MV-4-11 (cell line): ENCODE results near the gene CPSF4L.
A peak's percentile ranks its signal among the peaks of the same experiment; 100 is the strongest.

Experiments used
- DNase-seq: peaks from one replicate; lab custom pipeline; 2025; lab: John Stamatoyannopoulos, UW

The CPSF4L gene

DNA sequence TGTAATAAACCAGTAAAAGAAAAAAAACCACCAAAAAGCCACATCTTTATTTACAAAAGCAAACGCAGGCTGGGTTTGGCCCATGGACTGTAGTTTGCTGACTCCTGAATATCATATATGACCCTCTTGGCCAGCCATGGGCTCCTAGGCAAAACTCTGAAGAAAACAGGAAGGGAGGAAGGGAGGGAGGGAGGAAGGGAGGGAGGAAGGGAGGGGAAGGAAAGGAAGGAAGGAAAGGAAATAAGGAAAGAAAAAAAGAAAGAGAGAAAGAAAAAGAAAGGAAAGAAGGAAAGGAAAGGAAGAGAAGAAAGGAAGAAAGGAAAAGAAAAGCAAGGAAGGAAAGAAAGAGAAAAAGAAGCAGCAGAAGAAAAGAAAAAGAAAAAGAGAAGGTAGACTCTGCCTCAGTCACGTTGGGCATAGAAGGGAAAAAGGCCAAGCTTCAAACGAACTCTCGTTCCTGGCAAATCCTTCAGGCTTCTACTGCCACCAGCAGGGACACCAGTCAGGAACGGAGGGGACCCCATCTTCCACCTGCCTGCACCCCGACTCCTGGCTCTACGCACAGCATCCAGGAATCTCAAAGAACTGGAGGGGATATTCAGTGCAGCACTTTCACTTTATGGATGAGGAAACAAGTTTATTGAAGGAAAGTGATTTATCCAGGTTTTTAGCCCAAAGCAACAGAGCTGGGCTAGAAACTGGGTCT lies 28.0 kb upstream of the CPSF4L start:
- no peak for DNase-seq

- no peak for DNase-seq
These were observed 27.0 kb upstream of the CPSF4L start for GRCh38 chr17:73288534-73289302.

DNA sequence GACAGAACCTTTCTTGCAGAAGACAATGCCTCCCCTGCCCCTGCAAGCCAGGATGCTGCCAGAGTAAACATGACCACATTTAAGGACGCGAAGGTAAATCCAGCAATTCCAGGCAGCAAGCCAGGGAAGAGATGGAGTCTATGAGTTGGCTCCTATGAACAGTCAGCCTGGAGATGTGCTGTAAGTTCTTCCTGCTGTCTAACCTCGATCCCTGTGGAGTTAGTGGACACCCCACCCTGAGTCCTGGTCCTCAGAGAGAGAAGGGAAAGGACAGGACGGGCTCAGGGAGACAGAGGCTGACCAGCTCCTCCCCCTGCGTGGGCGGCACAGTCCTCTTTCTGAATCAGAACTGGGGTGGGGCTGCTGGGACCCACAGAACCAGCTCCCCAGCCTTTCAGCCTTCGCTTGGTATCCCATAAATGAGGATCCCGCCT lies 25.2 kb upstream of the CPSF4L start:
- DNase-seq: no peak

- no peak for DNase-seq
These were observed 24.5 kb upstream of the CPSF4L start for GRCh38 chr17:73285916-73286862.

GRCh38 chr17:73285603-73285908 lies 23.9 kb upstream of the CPSF4L start:
- DNase-seq: no peak

DNA sequence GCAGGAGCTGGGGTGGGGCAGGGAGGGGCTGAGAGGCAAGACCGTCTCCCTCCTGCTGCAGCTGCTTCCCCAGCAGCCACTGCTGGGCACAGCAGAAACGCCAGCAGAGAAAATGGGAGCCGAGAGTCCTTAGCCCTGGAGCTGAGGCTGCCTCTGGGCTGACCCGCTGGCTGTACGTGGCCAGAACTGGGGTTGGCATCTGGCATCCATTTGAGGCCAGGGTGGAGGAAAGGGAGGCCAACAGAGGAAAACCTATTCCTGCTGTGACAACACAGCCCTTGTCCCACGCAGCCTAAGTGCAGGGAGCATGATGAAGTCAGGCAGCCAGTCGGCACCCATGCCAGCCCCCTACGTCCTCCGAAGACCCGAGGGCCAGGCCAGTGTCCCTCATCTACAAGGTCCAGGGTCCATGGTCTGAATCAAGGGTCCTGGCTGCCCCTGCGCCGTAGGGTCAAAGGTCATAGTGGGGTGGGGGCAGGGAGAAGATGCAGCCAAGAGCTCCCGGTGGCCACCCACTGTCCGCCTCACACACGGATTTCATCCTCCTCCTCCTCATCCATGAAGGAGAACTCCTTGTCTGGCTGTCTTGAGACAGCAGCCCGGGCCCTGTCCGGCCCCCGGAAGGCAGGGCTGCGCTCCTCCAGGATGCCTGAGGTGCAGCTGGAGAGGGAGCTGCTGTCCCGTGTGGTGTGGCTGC lies 23.4 kb upstream of the CPSF4L start:
- DNase-seq: no peak

GRCh38 chr17:73284354-73284753 lies 22.7 kb upstream of the CPSF4L start:
- no peak for DNase-seq

GRCh38 chr17:73283841-73284282 lies 22.2 kb upstream of the CPSF4L start:
- peak; percentile 35 for DNase-seq

- DNase-seq: no peak
These were observed 21.6 kb upstream of the CPSF4L start for GRCh38 chr17:73283250-73283649.

- no peak for DNase-seq
These were observed 20.9 kb upstream of the CPSF4L start for GRCh38 chr17:73282629-73283028.

GRCh38 chr17:73281928-73282327 lies 20.2 kb upstream of the CPSF4L start:
- no peak for DNase-seq

DNA sequence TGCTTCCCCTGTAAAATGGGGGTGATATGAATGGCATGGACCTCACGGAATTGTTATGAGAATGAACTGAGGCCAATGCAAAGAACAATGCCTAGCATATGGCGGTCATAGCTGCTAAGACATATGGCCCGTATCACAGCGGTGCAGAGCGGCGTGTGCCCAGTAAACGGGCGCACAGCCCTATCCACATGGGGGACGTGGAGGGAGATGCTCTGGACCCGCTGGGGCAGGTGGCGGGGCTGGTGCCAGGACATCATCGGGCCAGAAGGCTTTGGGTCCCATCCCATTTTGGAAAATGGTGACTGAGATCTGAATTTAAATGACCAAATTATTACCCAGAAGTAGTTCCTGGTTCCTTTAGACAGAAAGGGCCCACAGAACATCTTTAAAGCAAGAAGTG lies 18.5 kb upstream of the CPSF4L start:
- no peak for DNase-seq

- no peak for DNase-seq
These were observed 18.0 kb upstream of the CPSF4L start for GRCh38 chr17:73279704-73280103.

DNA sequence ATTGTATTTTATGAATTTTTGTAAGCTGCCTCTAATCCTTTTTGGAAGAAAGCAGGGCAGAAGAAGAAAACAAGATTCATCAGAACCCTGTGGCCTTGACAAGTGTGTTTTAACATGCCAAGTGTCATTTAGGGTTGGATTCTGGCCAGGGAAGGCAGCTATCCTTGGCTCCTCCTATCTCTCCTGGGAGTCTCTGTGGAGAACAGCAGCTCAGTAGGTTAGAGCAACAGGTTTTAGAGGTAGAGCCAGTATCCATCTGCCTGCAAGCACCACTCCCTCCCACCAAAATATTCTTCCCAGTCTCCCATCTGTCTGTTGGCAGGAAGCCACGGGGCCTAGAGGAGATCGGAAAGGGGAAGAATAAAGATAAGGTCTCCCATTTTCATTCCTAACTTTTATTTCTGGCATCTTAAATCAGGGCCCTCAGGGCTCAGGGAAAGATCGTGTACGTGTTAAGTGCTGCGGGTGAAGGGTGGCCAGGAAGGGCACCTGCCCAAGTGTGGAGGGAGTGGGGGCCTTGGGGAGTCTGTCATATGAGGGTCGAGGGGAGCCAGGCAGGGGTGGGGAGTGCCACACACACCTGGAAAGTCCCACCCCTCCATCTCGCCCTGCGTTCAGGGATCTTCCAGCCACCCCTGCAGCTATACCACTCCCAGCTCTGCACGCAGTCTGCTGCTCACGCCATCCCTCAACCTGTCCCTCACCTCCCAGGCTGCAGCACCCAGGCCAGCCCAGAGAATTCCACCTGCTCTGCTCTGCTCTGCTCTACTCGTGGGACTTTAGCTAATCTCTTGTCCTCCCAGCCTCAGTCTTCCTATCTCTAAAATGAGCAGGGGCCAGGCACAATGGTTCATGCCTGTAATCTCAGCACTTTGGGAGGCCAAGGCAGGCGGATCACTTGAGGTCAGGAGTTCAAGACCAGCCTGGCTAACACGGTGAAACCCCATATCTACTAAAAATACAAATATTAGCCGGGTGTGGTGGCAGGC lies 17.1 kb upstream of the CPSF4L start:
- no peak for DNase-seq

DNA sequence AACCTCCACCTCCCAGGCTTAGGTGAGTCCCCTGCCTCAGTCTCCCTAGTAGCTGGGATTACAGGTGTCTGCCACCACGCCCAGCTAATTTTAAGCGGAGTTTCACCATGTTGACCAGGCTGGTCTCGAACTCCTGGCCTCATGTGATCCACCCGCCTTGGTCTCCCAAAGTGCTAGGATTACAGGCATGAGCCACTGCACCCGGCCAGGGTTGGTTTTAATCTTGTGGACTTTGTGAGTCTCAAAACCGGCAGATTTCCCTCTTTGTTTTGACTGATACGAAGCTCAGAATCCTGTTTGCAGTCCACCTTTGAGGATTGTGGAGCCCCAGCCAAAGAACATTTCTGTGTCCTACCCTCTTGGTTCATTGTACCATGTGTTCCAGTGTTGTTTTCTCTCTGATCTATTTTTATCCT lies 16.4 kb upstream of the CPSF4L start:
- no peak for DNase-seq

DNA sequence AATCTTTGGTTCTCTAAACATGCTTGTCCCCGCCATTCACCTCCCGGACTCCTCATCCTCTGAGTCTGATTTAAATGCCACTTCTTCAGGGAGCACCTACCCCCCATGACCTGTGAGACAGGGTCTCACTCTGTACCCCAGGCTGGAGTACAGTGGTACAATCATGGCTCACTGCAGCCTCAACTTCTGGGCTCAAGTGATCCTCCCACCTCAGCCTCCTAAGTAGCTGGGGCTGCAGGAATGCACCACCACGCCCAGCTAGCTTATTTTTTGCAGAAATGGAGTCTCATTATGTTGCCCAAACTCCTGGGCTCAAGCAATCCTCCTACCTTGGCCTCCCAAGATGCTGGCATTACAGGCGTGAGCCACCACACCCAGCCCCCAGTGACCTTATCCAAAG lies 12.8 kb upstream of the CPSF4L start:
- no peak for DNase-seq

DNA sequence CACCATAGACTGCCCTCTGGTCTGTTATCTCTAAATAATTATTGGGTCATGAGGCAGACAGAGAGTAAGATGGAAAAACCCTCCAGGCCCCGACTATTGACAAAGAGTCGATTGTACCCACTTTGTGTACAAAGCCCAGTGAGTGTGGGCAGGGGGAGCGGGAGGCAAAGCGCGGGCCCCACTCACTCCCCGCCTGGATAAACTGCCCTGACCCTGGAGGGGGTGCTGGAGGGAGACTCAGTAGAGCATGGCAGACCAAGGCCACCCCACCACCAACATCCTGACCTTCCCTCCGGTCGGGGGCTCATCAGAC lies 11.2 kb upstream of the CPSF4L start:
- DNase-seq: no peak

- peak; percentile 97 for DNase-seq
These were observed 9.4 kb upstream of the CPSF4L start for GRCh38 chr17:73271072-73271471.

- no peak for DNase-seq
These were observed 8.1 kb upstream of the CPSF4L start for GRCh38 chr17:73269791-73270190.

DNA sequence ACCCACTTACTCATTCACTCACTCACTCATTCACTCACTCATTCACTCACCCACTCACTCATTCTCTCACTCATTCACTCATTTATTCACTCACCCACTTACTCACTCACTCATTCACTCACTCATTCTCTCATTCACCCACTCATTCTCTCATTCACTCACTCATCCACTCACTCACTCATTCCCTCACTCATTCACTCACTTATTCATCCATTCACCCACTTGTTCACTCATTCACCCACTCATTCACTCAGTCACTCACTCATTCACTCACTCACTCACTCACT lies 7.6 kb upstream of the CPSF4L start:
- no peak for DNase-seq
